H1 (cell line): ENCODE data around the gene CHRNA4. TPM values are rescaled to one million over a fixed set of nuclear protein-coding genes. Genes with fewer than 3 reads are reported as not detected.

Experiments used
- CTCF ChIA-PET: fragments of 300-600 bp; sonication (Branson Sonifier 250); formaldehyde crosslinking; loops from one replicate; lab custom pipeline; 2021; ENCODE audit not compliant: partially characterized antibody; lab: Charles Lee
- POLR2A ChIA-PET: fragments of 300-600 bp; sonication (Branson Sonifier 250); formaldehyde crosslinking; loops from one replicate; lab custom pipeline; 2021; ENCODE audit warnings: inconsistent platforms; ENCODE audit not compliant: partially characterized antibody; lab: Charles Lee
- DNase-seq, 2 experiments: peaks; one replicate each; pipeline versions ENCODE4 v3.0.0 to v3.0.0-alpha.2; 2010 to 2022; ENCODE audit warnings: low spot score in 2 of 2, low read depth in 1 of 2, mixed read lengths in 1 of 2
- FAIRE-seq: peaks from 2 replicates; lab custom pipeline; 2011; peaks lifted over from hg19 to GRCh38; lab: Jason Lieb, UNC
- H2AFZ ChIP-seq: 2 replicates; pipeline ENCODE4 v1.8.1; 2012; ENCODE audit warnings: low read length, inconsistent platforms
- H2AK5ac ChIP-seq: 2 replicates; pipeline ENCODE4 v1.6.1; 2013; ENCODE audit warnings: low read depth, low read length
- H2BK120ac ChIP-seq: replicated peaks from 2 replicates; pipeline ENCODE3; 2013; ENCODE audit warnings: low read depth, low read length, inconsistent platforms
- H2BK12ac ChIP-seq: 2 replicates; pipeline ENCODE4 v1.6.1; 2013; ENCODE audit warnings: low read depth, low read length
- H2BK15ac ChIP-seq: 2 replicates; pipeline ENCODE4 v1.6.1; 2013; ENCODE audit warnings: low read length
- H2BK20ac ChIP-seq: 2 replicates; pipeline ENCODE4 v1.6.1; 2013; ENCODE audit warnings: low read length
- H2BK5ac ChIP-seq: 2 replicates; pipeline ENCODE4 v1.6.1; 2013; ENCODE audit warnings: low read depth, low read length
- H3K14ac ChIP-seq: 2 replicates; pipeline ENCODE4 v1.6.1; 2013; ENCODE audit warnings: inconsistent platforms; ENCODE audit not compliant: insufficient read length
- H3K18ac ChIP-seq: 2 replicates; pipeline ENCODE4 v1.6.1; 2013; ENCODE audit warnings: low read length; ENCODE audit errors: extremely low read depth
- H3K23ac ChIP-seq: 2 replicates; pipeline ENCODE4 v1.6.1; 2013; ENCODE audit warnings: inconsistent platforms; ENCODE audit not compliant: insufficient read length
- H3K23me2 ChIP-seq: 2 replicates; pipeline ENCODE4 v1.6.1; 2013; ENCODE audit warnings: low read depth, low read length
- H3K27ac ChIP-seq: 2 replicates; pipeline ENCODE4 v1.6.1; 2011; ENCODE audit warnings: low read depth, low read length, inconsistent platforms
- H3K27me3 ChIP-seq, 4 experiments: replicated peaks in 1 of 4; 1 replicate in 1 of 4; 2 replicates in 3 of 4; pipeline versions ENCODE4 v1.6.1 to v1.8.1; 2011 to 2013; ENCODE audit warnings: low read length in 3 of 4, mild to moderate bottlenecking in 3 of 4, inconsistent platforms in 2 of 4, mixed read lengths in 2 of 4, moderate library complexity in 1 of 4; ENCODE audit not compliant: control insufficient read depth in 3 of 4, insufficient read depth in 3 of 4; ENCODE audit errors: extremely low read depth in 1 of 4
- H3K36me3 ChIP-seq, 4 experiments: 2 replicates each; pipeline versions ENCODE4 v1.6.1 to v1.8.1; 2011 to 2013; ENCODE audit warnings: mild to moderate bottlenecking in 4 of 4, low read length in 3 of 4, moderate library complexity in 2 of 4, control low read depth in 1 of 4, inconsistent platforms in 1 of 4; ENCODE audit not compliant: insufficient read depth in 4 of 4, control insufficient read depth in 2 of 4
- H3K4ac ChIP-seq: replicated peaks from 2 replicates; pipeline ENCODE3; 2013; ENCODE audit warnings: low read length, low read depth, mixed read lengths, inconsistent platforms; ENCODE audit not compliant: insufficient read length
- H3K4me1 ChIP-seq, 4 experiments: replicated peaks in 1 of 4; 1 replicate in 1 of 4; 2 replicates in 3 of 4; pipeline versions ENCODE4 v1.6.1 to v1.8.1; 2011 to 2013; ENCODE audit warnings: low read length in 3 of 4, inconsistent platforms in 2 of 4, mixed read lengths in 1 of 4; ENCODE audit not compliant: insufficient read depth in 4 of 4, control insufficient read depth in 3 of 4
- H3K4me2 ChIP-seq, 2 experiments: 2 replicates each; pipeline versions ENCODE4 v1.6.1 to v1.8.1; 2011 to 2013; ENCODE audit warnings: low read depth in 2 of 2, low read length in 2 of 2, control low read depth in 1 of 2, inconsistent platforms in 1 of 2, mild to moderate bottlenecking in 1 of 2; ENCODE audit not compliant: insufficient read depth in 1 of 2
- H3K4me3 ChIP-seq, 4 experiments: fragments of 200-600, 300-600 bp in 1 of 4; sonication (generic), shearing (Covaris generic), sonication (Bioruptor Twin) in 1 of 4; 2 replicates each; pipeline versions ENCODE4 v1.5.1 to v1.8.1; 2011 to 2016; ENCODE audit warnings: low read length in 4 of 4, low read depth in 3 of 4, control low read depth in 2 of 4, inconsistent platforms in 2 of 4, mild to moderate bottlenecking in 2 of 4, mixed read lengths in 1 of 4, moderate library complexity in 1 of 4; ENCODE audit not compliant: insufficient read depth in 2 of 4; ENCODE audit errors: extremely low read depth in 1 of 4
- H3K56ac ChIP-seq: replicated peaks from 2 replicates; pipeline ENCODE3; 2013; ENCODE audit warnings: low read depth, mild to moderate bottlenecking, mixed read lengths, low read length, inconsistent platforms; ENCODE audit not compliant: insufficient read length
- H3K79me1 ChIP-seq: 2 replicates; pipeline ENCODE4 v1.6.1; 2013; ENCODE audit warnings: low read depth, low read length, control low read depth
- H3K79me2 ChIP-seq, 2 experiments: 2 replicates each; pipeline versions ENCODE4 v1.6.1 to v1.8.1; 2012 to 2013; ENCODE audit warnings: low read length in 2 of 2, mild to moderate bottlenecking in 2 of 2, inconsistent platforms in 1 of 2; ENCODE audit not compliant: insufficient read depth in 2 of 2, control insufficient read depth in 1 of 2
- H3K9ac ChIP-seq, 4 experiments: replicated peaks in 1 of 4; 1 replicate in 1 of 4; 2 replicates in 3 of 4; pipeline versions ENCODE4 v1.6.1 to v1.8.1; 2011 to 2013; ENCODE audit warnings: low read depth in 3 of 4, low read length in 3 of 4, control low read depth in 2 of 4, mild to moderate bottlenecking in 2 of 4, moderate library complexity in 2 of 4, inconsistent platforms in 1 of 4; ENCODE audit errors: extremely low read depth in 1 of 4
- H3K9me3 ChIP-seq, 2 experiments: 2 replicates each; pipeline versions ENCODE4 v1.6.1 to v1.8.1; 2012 to 2013; ENCODE audit warnings: mild to moderate bottlenecking in 2 of 2, moderate library complexity in 2 of 2, control low read depth in 1 of 2, inconsistent platforms in 1 of 2, low read depth in 1 of 2, low read length in 1 of 2, mixed read lengths in 1 of 2; ENCODE audit not compliant: insufficient read depth in 2 of 2
- H4K20me1 ChIP-seq, 2 experiments: replicated peaks in 1 of 2; 2 replicates each; pipeline versions ENCODE3 to v1.8.1; 2011 to 2013; ENCODE audit warnings: inconsistent platforms in 2 of 2, low read length in 2 of 2, mild to moderate bottlenecking in 1 of 2; ENCODE audit not compliant: insufficient read depth in 2 of 2, control insufficient read depth in 1 of 2
- H4K5ac ChIP-seq: 2 replicates; pipeline ENCODE4 v1.6.1; 2013; ENCODE audit warnings: low read length, low read depth, mixed read lengths, inconsistent platforms; ENCODE audit not compliant: insufficient read length
- H4K8ac ChIP-seq: 2 replicates; pipeline ENCODE4 v1.8.0; 2013; ENCODE audit warnings: mild to moderate bottlenecking, moderate library complexity, low read length, inconsistent platforms; ENCODE audit not compliant: insufficient read depth; ENCODE audit errors: extremely low read depth
- H4K91ac ChIP-seq: replicated peaks from 2 replicates; pipeline ENCODE3; 2013; ENCODE audit warnings: low read length, mixed read lengths, inconsistent platforms; ENCODE audit not compliant: insufficient read length
- EP300 ChIP-seq, 2 experiments: IDR thresholded peaks; 1 replicate in 1 of 2; 2 replicates in 1 of 2; pipeline ENCODE4 v1.6.1; 2011 to 2012; ENCODE audit warnings: low read depth in 2 of 2, low read length in 2 of 2, mild to moderate bottlenecking in 2 of 2, borderline replicate concordance in 1 of 2, inconsistent platforms in 1 of 2, moderate library complexity in 1 of 2
- POLR2A ChIP-seq, 2 experiments: IDR thresholded peaks; 1 replicate in 1 of 2; 2 replicates in 1 of 2; pipeline ENCODE4 v1.6.1; 2011; ENCODE audit warnings: low read depth in 2 of 2, low read length in 2 of 2, mild to moderate bottlenecking in 2 of 2; ENCODE audit errors: control extremely low read depth in 1 of 2
- TCF12 ChIP-seq: IDR thresholded peaks from 2 replicates; pipeline ENCODE4 v1.6.1; 2011; ENCODE audit warnings: low read depth, mild to moderate bottlenecking, low read length
- TEAD4 ChIP-seq: IDR thresholded peaks from 2 replicates; pipeline ENCODE4 v1.6.1; 2012; ENCODE audit warnings: low read depth, low read length, inconsistent platforms, mixed read lengths
- WGBS, 2 experiments: shearing (Covaris generic) in 1 of 2; methylation state at CpG; one replicate each; pipeline versions ENCODE4 v1.1.6 to v1.1.7; 2013 to 2015; ENCODE audit warnings: low lambda C conversion rate in 2 of 2, mixed read lengths in 2 of 2, inconsistent platforms in 1 of 2, low coverage in 1 of 2, missing lambda C conversion rate in 1 of 2; ENCODE audit not compliant: insufficient replicate concordance in 2 of 2, insufficient coverage in 1 of 2, insufficient read length in 1 of 2; ENCODE audit errors: extremely low coverage in 1 of 2, missing lambda C conversion rate in 1 of 2; 5-methylcytosine and 5-hydroxymethylcytosine counted together
- polyA plus RNA-seq, 7 experiments: library from polyadenylated mRNA; depleted of rRNA in 3 of 7; stranded (reverse) in 5 of 7; unstranded in 2 of 7; fragments of >200 nt in 5 of 7; fragments of 200-250 nt in 2 of 7; gene quantifications; 1 replicate in 5 of 7; 2 replicates in 1 of 7; 4 replicates in 1 of 7; pipeline versions ENCODE4 v1.2.1 to v1.2.3, GENCODE V29; 2011 to 2013; ENCODE audit warnings: missing spikeins in 2 of 7, mixed read lengths in 2 of 7
- total RNA-seq: library from RNA; stranded (reverse); fragmentation: NEBNext Ultra II Directional; extraction: Animal tissue kit (Norgen Biotek cat#: 25700); gene quantifications from 2 replicates; pipeline ENCODE4 v1.2.1, GENCODE V29; 2021

The CHRNA4 gene
- total and polyA plus RNA-seq, 2 of the 8 experiments (the other 6 are each of a cell fraction or from before 2014, with no cell fraction given), result 4.3 to 5.7 TPM

DNA sequence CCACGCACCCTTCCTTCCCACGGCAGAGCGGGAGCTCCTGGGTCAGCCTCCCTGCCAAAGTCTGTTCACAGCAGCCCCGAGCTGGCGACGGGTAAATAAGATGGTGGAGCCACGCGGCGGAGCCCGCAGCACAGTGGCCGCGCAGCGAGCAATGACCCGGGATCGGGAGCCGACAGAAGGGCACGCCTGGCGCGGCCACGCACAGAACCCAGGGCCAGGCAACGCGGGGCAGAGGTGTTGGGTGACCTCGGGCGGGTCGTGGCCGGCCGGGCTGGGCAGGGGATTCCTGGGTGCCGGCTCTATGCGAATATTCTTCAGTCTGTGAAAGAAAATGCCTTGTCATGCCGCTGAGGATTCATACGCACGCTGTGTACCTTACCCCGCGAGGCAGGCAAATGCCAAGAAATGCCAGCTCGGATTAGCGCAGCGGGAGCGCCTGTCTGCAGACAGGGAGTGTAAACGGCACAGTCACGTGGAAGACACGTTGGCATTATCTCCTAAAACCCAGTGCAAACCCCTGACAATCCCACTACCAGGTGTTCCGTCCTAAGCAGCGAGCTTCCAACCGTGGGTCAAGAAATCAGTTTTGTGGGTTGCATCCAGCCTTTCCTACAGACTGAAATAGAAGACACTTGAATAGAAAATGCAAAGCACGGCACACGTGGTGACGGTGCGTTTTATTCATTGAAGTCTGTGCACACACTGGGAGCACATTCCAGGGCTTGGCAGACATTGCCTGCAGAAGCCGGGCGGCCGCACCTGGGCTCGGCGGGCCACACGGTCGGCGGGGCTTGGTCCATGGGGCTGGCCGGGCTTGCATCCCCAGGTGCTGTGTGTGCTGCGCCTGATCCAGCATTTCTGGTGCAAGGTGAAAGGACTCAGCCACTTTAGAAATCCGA, 18.3 kb downstream of the CHRNA4 start:
- ChIA-PET CTCF (interaction anchor here (0.6 to 6.5 kb wide), 5 partner anchors 13 to 548 kb away, joined by 3 to 38 read pairs (median 3); no protein-coding TSS in a partner anchor), POLR2A (interaction anchor here (0.6 kb wide), 1 partner anchor 947 kb away, joined by 3 read pairs; no protein-coding TSS in a partner anchor)
- no peak overlapping the region for H3K4me3 ChIP-seq
- no peak overlapping the region for H3K18ac ChIP-seq
- DNase-seq (no peak), FAIRE-seq (no peak)
- no peak overlapping the region for H3K14ac ChIP-seq
- no peak overlapping the region for H2BK5ac ChIP-seq
- H4K5ac ChIP-seq, result no peak overlapping the region
- H4K8ac ChIP-seq, result no peak overlapping the region; the same call in 1 of the 2 replicates
- no peak overlapping the region for H3K56ac ChIP-seq
- no peak overlapping the region for H2AK5ac ChIP-seq
- no peak overlapping the region for H3K23ac ChIP-seq
- peaks cover 0 to 3% (median 0%) of the 10 kb centered on the region in 4 experiments; a peak in 3 of 7 replicates for H3K27me3 ChIP-seq
- H4K91ac ChIP-seq, result no peak overlapping the region
- no peaks in the 10 kb centered on the region for H3K79me2 ChIP-seq
- no peak overlapping the region for H3K27ac ChIP-seq
- no peaks in the 10 kb centered on the region for H3K9me3 ChIP-seq
- no peaks in the 10 kb centered on the region; a peak in 2 of 7 replicates for H3K4me1 ChIP-seq
- H3K23me2 ChIP-seq, result no peaks in the 10 kb centered on the region
- H3K4me2 ChIP-seq, result no peak overlapping the region
- no peak overlapping the region for H2BK20ac ChIP-seq
- H3K36me3 ChIP-seq, result no peaks in the 10 kb centered on the region
- H3K79me1 ChIP-seq, result no peaks in the 10 kb centered on the region
- H3K4ac ChIP-seq, result no peak overlapping the region
- H2BK15ac ChIP-seq, result no peak overlapping the region
- H2BK12ac ChIP-seq, result peak overlapping the region; percentile 76; the same call in 1 of the 2 replicates
- H2AFZ ChIP-seq, result no peak overlapping the region
- TF ChIP-seq TCF12, result 0 out of 2 replicates have a peak, but pooled peaks have one; percentile 16
- TF ChIP-seq EP300 (IDR thresholded peaks at IDR 0.05; ENCODE audit: borderline replicate concordance in 1 of 2, low read depth in 2 of 2, low read length in 2 of 2), result no peak
- TF ChIP-seq TEAD4, result peak; percentile 58; the same call in 1 of the 2 replicates
- TF ChIP-seq POLR2A (IDR thresholded peaks at IDR 0.05; ENCODE audit: control extremely low read depth in 1 of 2, low read depth in 2 of 2, low read length in 2 of 2), result no peak
- TF ChIP-seq, all 59 proteins: peak for 2
- no peaks in the 10 kb centered on the region for H4K20me1 ChIP-seq
- no peak overlapping the region for H2BK120ac ChIP-seq
- no peak overlapping the region for H3K9ac ChIP-seq
- WGBS, 2 experiments, result 90% methylated on average over 59 of the region's 59 CpGs; no CpG with 5 or more reads in 1 of the 2 experiments
